Measurements from ENCODE around the gene TMC8.
"Not testable (repeated sequence)": the region's sequence is repeated elsewhere in the genome, so short reads cannot be mapped to it uniquely, and the experiment has no call there.

The TMC8 gene, protein sequence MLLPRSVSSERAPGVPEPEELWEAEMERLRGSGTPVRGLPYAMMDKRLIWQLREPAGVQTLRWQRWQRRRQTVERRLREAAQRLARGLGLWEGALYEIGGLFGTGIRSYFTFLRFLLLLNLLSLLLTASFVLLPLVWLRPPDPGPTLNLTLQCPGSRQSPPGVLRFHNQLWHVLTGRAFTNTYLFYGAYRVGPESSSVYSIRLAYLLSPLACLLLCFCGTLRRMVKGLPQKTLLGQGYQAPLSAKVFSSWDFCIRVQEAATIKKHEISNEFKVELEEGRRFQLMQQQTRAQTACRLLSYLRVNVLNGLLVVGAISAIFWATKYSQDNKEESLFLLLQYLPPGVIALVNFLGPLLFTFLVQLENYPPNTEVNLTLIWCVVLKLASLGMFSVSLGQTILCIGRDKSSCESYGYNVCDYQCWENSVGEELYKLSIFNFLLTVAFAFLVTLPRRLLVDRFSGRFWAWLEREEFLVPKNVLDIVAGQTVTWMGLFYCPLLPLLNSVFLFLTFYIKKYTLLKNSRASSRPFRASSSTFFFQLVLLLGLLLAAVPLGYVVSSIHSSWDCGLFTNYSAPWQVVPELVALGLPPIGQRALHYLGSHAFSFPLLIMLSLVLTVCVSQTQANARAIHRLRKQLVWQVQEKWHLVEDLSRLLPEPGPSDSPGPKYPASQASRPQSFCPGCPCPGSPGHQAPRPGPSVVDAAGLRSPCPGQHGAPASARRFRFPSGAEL

DNA sequence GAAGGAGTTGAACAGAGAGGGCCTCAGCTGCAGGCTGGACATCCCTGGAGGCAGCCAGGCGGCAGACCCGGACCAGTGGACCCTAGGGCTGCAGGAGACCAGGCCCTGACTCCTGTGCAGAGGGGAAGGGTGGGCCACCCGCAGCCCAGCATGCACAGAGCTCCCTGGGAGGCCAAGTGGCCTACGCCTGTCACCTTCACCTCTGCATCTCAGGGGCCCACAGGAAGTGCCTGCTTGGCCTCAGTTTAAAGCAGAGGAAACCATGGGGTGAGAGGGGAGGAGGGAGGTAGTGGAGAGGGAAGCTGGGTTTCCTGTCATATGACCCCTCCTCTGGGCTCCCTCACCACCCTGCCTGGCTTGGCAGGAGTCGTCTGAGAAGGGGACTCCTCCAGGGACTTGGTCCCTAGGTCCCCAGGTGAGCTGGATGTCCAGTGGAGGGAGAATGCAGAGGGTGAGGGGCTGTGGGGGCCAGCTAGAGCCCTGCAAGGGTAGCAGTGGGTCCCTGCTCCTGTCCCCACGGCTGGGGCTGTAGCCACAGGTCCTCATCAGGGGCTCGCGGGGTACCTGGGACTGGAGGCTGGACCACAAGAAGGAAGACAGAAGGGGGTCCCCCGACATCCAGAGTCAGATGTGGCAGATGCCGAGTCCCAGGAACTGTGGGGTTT is at the start of gene TMC8:
Gene TMC8, plus strand, starts transcription at position 335 of the 665 bp plus-strand sequence. CDS start 818 bp downstream, outside the sequence.
- no peak for DNase-seq

DNA sequence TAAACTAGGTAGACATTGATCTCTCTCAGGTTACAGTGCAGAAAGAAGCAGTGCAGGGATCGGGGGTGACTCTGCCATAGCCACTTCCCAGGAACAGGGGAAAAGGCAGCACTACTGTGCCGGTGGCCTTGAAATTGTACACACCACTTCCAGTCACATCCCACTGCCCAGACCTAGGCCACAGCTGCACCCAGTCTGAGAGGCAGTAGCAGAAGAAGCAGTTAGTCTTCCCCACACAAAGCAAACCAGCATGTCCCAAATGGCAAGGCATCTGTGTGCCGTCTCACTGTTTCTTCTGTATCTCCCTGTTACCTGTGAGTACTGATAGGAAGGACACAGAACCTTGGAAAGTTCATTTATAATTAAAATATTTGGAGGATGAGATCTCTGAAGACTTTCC is 49.0 kb upstream of the TMC8 start:
- no peak for DNase-seq

DNA sequence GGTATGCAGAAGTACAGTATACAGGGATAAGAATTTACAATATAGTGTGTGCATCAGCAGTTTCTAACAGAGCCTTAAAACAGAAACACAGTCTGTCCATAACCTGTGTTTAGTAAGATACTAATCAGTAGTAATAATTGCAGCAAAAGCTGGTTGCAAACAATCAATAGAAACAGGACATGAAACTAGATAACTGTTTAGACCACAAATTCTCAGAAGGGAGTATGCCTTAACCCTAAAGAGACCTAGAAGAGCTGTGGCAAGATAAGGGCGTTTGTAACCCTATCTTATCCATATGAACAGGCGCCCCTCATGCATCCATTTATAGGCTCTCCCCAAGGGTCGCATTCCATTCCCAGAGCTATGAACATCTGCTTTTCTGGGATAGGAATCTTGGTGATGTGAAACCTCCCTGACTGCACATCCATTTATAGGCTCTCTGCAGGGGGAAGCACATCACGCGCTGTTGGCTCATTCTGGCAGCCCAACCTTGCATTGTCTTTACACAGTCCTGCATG is 48.2 kb upstream of the TMC8 start:
- not testable (repeated sequence) for DNase-seq

DNA sequence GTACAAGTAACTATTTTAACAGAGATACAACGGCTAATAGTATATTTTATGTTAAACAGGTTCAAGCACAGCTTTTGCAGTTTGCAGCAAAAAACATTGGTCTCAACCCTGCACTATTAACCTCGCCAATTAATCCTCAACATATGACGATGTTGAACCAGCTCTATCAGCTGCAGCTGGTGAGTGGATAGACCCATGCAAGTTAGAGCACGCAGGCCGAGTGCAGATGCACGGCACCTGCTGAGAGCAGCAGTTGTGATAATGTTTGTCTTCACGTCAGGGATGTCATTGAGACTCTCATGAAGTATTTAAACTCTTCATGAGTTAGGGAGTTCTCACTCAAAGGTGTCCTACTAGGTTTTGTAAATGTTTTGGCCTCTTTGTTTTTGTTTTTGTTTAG is 47.6 kb upstream of the TMC8 start:
- DNase-seq, result no peak

DNA sequence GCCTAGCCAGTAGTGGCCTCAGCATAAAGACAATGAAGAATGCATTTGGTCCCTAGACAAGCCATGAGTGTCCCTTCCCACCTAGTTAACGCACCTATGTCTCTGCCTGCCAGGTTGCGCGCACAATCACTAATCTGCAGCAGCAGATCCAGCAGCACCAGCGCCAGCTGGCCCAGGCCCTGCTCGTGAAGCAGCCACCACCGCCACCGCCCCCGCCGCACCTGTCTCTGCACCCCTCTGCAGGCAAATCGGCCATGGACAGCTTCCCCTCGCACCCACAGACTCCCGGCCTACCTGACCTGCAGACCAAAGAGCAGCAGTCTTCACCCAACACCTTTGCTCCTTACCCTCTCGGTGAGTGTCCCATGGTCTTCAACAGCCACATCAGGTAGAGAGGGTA is 43.8 kb upstream of the TMC8 start:
- DNase-seq, result no peak

DNA sequence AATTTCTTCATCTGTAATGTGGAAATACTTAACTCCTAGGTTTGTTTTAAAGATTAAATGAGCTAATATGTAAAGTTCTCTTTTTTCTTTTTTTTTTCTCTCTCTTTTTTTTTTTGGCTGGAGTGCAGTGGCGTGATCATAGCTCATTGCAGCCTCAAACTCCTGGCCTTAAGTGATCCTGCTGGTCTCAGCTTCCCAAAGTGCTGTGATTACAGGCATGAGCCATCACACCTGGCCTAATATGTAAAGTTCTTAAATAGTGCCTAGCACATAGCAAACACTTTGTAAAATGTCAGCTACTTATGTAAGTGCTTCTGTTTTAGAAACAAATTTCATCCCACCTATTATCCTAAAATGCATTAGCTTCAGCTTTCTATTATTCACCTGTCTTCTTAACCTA is 42.0 kb upstream of the TMC8 start:
- no peak for DNase-seq

DNA sequence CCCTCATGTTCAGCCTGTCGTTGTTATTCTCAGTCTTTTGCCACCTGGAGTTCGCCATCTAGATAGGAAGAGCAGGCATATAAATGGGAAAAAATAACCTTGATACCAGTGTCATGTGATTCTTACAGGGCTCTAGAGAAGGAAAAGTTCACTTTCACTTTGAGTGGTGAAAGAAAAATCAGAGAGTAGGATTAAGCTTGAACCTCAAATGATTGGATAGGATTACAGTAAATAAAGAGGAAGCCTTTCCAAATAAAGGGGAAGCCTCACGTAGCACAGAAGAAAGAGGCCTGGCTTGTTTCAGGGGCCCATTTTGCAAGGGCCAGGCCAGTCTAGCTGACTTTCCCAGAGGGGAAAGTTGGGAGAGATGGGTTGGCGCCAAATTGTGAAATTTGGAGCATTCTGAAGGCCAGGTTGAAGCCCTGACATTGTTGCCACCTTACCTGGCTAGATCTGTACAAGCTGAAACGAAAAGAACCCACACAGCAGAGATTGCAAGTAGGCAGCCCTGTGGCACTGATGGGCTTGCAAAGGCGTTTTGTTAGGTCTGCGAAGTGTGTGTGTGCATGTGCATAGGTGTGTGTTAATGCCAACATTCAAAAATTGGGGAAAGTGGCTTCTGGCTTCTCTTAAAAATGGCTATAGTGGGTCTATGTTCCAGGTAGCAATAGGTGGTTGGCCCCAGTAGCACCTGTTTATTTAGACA is 40.8 kb upstream of the TMC8 start:
- no peak for DNase-seq

DNA sequence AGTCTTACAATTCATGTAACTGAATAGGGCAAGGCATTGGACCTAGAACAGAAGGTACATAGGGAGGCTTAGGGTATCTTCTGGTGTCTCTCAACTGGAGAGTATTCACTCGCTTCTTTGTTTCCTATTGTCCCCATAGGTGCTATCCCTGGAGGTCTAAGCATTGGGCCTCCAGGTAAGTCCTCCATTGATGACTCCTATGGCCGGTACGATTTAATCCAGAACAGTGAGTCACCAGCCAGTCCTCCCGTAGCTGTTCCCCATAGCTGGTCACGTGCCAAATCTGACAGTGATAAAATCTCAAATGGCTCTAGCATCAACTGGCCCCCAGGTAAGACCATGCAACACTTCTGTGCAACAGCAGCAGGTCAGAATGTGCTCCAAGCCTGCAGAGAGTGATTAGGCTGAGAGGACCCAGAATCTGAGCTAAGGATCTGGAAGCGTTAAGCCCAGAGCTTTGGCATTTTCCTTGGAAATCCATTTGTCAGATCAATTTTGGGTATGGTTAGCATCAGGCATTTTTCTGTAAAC is 37.7 kb upstream of the TMC8 start:
- DNase-seq, result no peak

DNA sequence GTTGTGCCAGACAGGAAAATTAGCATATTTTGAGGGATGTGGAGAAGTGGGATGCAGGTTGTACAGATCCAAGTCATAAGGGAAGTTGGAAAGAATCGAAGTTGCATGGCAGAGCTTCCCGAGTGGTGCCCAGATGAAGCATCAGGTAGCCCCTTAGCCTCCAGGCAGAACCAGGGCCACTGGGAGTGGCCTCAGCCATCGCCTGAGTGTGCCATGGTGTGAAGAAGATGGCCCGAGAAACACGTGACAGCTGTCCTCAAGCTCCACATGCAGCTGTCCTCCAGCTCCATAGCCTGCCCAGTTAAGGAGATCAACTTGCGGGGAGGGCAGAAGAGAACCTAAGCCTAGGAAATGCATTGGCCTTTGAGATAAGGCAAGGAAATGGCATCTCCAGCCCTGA is 35.5 kb upstream of the TMC8 start:
- no peak for DNase-seq

DNA sequence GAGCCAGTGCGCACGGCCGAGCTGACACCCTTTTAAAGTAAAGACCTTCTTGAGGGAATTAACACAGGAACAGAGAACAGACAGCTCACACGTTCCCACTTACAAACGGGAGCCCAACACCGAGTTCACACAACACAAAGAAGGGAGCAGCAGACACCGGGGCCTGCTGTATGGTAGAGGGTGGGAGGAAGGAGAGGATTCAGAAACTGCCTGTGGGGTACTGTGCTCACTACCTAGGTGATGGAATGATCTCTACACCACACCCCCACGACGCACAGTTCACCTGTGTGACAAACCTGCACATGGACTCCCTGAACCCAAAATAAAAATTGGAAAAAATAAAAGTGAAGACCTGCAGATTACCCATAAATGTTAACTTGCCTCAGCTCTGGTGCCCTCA is 34.5 kb upstream of the TMC8 start:
- DNase-seq, result no peak

DNA sequence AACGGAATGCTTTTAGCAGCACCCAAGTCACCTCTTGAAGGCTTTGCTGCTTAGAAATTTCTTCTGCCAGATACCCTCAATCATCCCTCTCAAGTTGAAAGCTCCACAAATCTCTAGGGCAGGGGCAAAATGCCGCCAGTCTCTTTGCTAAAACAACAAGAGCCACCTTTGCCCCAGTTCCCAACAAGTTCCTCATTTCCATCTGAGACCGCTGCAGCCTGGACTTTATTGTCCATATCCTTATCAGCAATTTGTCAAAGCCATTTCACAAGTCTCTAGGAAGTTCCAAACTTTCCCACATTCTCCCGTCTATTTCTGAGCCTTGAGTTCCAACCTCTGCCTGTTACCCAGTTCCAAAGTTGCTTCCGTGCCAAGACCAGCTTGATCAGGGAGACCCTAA is 29.5 kb upstream of the TMC8 start:
- DNase-seq, result no peak

DNA sequence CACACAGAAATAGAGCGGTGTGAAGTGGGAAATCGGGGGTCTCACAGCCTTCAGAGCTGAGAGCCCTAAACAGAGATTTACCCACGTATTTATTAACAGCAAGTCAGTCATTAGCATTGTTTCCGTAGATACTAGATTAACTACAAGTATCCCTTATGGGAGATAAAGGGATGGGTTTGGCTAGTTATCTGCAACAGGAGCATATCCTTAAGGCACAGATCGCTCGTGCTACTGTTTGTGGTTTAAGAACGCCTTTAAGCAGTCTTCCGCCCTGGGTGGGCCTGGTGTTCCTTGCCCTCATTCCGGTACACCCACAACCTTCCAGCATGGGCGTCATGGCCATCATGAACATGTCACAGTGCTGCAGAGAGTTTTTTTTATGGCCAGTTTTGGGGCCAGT is 29.0 kb upstream of the TMC8 start:
- no peak for DNase-seq

DNA sequence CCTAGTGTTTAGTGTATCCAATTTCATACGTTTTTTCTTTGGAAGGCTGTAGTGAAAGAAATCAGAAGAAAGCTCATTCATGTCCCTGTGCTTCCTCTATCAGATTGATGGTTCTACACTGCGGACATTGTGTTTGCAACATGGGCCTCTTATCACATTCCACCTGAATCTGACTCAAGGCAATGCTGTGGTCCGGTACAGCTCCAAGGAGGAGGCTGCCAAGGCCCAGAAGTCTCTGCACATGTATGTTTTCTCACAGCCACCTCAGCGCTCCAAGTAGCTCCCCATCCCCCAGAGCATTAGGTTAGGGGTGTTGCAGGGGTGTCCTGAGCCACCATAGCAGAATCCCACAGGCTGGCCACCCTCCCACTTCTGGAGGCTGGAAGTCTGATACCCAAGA is 27.3 kb upstream of the TMC8 start:
- no peak for DNase-seq

DNA sequence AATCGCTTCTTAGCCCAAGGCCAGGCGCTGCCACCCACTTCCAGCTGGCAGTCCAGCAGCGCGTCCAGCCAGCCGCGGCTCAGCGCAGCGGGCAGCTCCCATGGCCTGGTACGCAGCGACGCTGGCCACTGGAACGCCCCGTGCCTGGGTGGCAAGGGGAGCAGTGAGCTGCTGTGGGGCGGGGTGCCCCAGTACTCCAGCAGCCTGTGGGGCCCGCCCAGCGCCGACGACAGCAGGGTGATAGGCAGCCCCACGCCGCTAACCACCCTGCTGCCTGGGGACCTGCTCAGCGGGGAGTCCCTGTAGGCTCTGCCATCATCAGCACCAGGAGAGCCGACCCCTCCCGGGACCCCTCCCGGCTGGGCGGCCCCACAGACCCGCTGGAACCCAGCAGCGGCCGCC is 26.0 kb upstream of the TMC8 start:
- DNase-seq, result no peak

DNA sequence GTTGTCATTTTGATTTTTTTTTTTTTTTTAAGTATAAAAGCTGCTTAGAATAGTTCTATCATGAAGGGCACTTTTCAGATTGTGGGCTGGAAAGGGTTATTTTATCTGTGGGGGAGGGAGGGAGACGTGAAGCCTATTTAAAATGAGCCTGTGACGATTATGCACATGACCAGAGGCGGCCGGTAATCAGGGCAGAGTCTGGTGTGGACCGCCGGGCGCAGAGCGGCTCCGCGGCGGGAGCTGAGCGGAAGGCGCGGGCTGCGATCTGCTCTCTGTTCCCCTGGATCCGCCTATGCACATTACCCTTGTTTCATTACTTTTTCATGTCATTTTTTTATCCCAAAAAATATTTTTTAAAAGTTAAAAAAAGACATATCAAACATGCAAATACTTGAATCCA is 25.5 kb upstream of the TMC8 start:
- DNase-seq, result no peak

DNA sequence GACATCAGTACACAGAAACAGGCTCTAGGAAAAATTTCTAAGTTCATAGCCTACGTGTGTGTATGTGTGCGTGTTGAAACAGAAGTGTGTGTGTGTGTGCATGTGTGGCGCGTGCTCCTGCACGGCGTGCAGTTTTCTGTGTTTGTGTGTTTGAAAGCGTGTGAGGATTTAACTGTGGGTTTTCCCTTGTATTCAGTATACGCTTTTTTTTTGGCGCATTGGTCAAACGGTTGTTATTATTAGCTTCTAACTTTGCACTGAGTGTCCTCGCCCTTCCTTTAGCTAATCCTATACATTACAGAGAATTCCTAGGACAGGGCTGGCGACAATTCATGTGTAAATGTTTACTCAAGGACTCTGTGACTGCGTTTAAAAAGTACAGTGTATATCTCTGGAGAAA is 25.0 kb upstream of the TMC8 start:
- no peak for DNase-seq

DNA sequence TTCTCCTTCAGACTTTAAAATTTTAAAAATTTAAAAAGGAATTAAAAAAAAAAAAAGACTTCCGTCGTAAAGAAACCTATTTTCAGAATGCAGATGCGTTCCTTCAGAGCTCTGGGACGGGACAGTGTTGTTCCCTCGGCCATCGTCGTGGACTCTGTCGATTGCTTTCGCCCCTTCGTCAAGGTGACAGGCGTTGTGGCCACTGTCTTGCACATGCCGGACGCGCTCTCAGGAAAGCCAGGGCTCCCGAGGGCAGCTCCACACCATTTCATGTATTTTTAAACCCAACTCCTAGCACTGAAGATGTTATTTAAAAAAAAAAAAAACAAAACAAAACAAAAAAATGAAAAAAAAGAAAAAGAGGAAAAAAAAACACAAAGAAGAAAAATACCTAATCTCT is 24.4 kb upstream of the TMC8 start:
- no peak for DNase-seq

DNA sequence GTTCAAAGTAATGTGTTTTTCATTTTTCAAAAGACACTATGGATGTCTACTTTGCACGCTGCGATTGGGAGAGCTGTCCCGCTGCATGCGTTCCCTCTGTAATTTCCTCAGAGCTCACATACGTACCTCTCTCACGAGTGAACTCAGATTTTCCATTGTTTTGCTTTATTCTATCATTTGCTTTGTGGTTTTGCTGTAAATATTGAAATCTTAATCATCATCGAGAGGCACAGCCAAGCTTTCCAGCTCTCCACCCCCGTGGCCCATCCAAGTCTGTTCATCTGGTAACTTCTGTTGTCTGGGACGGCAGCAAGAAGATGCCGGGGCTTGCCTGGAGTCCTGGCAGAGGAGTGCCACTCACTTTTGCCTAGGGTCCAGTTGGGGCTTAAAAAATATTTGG is 23.1 kb upstream of the TMC8 start:
- DNase-seq, result no peak

DNA sequence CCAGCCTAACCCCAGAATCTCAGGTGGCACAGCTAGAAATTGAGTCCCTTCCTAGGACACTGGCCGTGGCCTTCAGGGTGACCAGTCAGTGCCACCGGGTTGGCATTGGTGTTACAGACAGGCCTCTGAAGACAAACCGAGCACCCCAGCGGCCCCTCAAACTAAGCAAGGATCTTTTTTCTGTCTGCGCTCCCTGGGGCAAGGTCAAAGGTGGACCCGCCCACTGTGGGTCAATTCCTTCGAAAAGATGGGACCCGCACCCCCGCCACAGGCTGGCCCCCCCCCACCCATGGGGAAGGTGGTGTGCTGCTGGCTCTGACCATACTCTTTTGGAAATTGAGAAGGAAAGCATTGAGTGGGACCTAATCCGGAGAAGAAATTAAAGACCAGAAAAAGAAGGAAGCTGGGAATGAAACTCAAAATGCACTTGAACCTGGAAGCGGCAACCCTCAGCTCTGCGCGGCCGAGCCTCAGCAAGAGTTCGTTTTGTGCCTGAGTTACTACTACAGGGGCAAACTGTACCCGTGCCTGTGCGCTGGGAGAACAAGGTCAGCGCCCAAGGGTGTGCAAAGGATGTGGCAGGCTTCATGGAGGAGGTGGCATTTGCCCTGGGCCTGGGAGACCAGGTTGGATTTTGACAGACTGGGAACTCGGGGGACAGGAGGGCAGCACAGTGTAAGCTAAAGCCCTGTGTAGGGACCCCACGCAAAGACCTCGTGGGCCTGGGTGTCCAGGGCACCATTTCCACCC is 22.4 kb upstream of the TMC8 start:
- no peak for DNase-seq

DNA sequence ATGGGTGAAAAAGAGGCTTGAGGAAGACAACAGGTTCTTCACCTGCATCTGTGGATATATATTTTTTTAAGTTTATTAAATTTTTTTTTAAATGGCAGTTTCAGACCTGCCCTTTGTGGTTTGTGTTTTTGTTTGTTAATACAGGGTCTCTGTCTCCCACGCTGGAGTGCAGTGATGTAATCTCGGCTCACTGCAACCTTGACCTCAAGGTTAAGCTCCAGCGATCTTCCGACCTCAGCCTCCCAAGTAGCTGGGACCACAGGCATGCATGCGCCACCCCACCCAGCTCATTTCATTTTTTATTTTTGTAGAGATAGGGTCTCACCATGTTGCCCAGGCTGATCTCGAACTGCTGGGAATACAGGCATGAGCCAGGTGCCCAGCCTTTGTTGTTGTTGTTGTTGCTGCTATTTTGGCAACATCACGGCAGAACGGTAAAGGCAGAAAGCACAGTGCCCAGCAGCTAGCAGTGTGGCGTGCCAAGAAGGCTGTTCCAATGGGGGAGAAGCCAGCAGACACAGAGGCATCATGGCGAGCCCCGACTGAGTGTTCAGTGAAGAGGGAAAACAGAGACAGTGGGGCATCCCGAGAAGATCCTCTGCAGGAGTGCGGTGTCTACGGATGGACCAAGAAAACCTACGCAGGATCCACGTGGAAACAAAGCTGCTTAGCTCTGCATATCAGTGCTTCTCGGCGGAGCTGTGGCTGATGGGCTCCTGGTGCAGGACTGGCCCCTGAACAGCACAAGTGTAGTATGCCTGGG is 21.7 kb upstream of the TMC8 start:
- no peak for DNase-seq

DNA sequence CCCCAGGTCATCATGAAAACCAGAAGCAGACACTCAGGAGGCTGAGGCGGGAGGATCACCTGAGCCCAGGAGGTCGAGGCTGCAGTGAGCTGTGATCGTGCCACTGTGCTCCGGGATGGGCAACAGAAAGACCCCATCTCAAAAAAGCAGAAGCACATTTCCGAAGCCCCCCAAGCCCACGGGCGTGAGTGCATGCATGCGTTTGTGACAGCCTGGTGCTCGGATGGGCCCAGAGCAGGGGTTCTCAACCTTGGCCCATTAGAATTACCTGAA is 21.1 kb upstream of the TMC8 start:
- no peak for DNase-seq
